ENCODE measurements around the gene ELP1. TPM values are rescaled to one million over a fixed set of nuclear protein-coding genes. Genes with fewer than 3 reads are reported as not detected.
A peak's percentile ranks its signal among the peaks of the same experiment; 100 is the strongest.

ELP1 gene
- total RNA-seq, 1 donor from 2014 or later, result 23.2 TPM

DNA sequence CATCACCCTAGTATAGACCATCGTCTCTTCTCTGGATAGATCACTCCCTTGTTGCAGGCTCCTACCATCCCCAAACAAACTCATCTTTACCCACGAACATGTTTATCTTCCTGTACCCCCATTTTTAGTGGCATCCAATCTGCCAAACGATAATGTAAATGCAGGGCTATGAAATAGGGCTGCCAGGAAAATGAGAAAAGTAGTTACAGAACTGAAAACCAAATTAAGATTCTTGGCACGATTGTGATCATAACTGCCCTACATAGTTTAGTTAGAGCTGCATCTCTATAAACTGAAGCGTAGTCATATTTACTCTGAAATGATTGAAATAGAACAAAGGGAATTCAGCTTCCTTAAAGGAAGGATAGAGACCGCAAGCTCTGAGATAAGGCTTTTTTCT, 26.4 kb upstream of the ELP1 start:
- no peak overlapping the region for H3K4me3 Mint-ChIP-seq (ENCODE audit: unreplicated experiment)
- H3K36me3 Mint-ChIP-seq (ENCODE audit: low read depth, unreplicated experiment), result no peaks in the 10 kb centered on the region
- no peak for TF ChIP-seq CTCF (IDR thresholded peaks at IDR 0.05; ENCODE audit: unreplicated experiment)
- no peaks in the 10 kb centered on the region for H3K9me3 Mint-ChIP-seq (ENCODE audit: unreplicated experiment)
- H3K27ac Mint-ChIP-seq (ENCODE audit: unreplicated experiment), result no peak overlapping the region
- DNase-seq (ENCODE audit: low spot score), result no peak
- H3K4me1 Mint-ChIP-seq (ENCODE audit: unreplicated experiment), result peaks cover 10% of the 10 kb centered on the region
- H3K27me3 Mint-ChIP-seq (ENCODE audit: unreplicated experiment), result no peaks in the 10 kb centered on the region

DNA sequence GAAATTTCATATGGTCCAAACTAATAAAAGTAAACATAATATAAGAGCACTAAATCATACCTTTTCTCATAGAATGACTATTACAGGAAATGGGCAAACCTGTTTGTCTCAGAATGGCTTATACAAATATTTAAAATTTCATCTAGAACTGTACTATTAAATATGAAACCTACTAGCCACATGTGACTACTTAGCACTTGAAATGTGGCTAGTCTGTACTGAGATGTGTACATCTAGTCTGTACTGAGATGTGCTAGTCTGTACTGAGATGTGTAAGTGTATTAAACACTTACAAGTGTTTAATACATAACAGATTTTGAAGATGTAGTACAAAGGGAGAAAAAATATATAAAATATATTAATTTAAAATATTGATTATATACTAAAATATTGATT, 22.7 kb upstream of the ELP1 start:
- Mint-ChIP-seq H3K4me1 (ENCODE audit: unreplicated experiment) (peaks cover 10% of the 10 kb centered on the region), H3K27ac (ENCODE audit: unreplicated experiment) (no peak overlapping the region), H3K36me3 (ENCODE audit: low read depth, unreplicated experiment) (no peaks in the 10 kb centered on the region), H3K9me3 (ENCODE audit: unreplicated experiment) (no peaks in the 10 kb centered on the region), H3K4me3 (ENCODE audit: unreplicated experiment) (no peak overlapping the region), H3K27me3 (ENCODE audit: unreplicated experiment) (no peaks in the 10 kb centered on the region)
- no peak for DNase-seq (ENCODE audit: low spot score)
- no peak for TF ChIP-seq CTCF (IDR thresholded peaks at IDR 0.05; ENCODE audit: unreplicated experiment)

- Mint-ChIP-seq H3K9me3 (ENCODE audit: unreplicated experiment) (no peaks in the 10 kb centered on the region), H3K27ac (ENCODE audit: unreplicated experiment) (no peak overlapping the region), H3K27me3 (ENCODE audit: unreplicated experiment) (peaks cover under 1% of the 10 kb centered on the region), H3K36me3 (ENCODE audit: low read depth, unreplicated experiment) (no peaks in the 10 kb centered on the region), H3K4me3 (ENCODE audit: unreplicated experiment) (no peak overlapping the region), H3K4me1 (ENCODE audit: unreplicated experiment) (peaks cover 8% of the 10 kb centered on the region)
- no peak for DNase-seq (ENCODE audit: low spot score)
- TF ChIP-seq CTCF (IDR thresholded peaks at IDR 0.05; ENCODE audit: unreplicated experiment), result no peak
Measured at GRCh38 chr9:108956022-108956630, 22.2 kb upstream of the ELP1 start.

- peaks cover 1% of the 10 kb centered on the region for H3K27me3 Mint-ChIP-seq (ENCODE audit: unreplicated experiment)
- H3K36me3 Mint-ChIP-seq (ENCODE audit: low read depth, unreplicated experiment), result no peaks in the 10 kb centered on the region
- DNase-seq (ENCODE audit: low spot score), result no peak
- H3K4me3 Mint-ChIP-seq (ENCODE audit: unreplicated experiment), result no peak overlapping the region
- H3K4me1 Mint-ChIP-seq (ENCODE audit: unreplicated experiment), result peaks cover 7% of the 10 kb centered on the region
- peak; percentile 75 for TF ChIP-seq CTCF (IDR thresholded peaks at IDR 0.05; ENCODE audit: unreplicated experiment)
- no peak overlapping the region for H3K27ac Mint-ChIP-seq (ENCODE audit: unreplicated experiment)
- no peaks in the 10 kb centered on the region for H3K9me3 Mint-ChIP-seq (ENCODE audit: unreplicated experiment)
Measured at GRCh38 chr9:108953983-108954574, 20.2 kb upstream of the ELP1 start.

DNA sequence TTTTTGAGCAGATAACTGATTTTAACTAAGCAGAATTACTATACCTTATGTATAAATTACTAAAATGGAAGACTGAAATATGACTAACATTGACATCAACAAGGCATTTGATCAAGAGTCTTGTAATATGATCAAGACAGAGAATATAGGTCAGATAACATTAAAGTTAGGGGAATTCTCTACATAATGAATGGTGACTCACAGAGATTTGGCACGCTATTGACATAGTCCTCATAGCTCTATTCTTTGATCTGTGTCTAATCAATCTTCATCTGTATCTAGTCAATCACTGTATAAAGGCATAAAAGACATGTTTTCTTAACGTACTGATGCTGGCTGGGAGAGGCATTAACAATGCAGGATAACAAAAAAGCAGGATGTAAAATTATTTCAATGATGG, 17.7 kb upstream of the ELP1 start:
- Mint-ChIP-seq H3K27me3 (ENCODE audit: unreplicated experiment) (peaks cover 1% of the 10 kb centered on the region), H3K36me3 (ENCODE audit: low read depth, unreplicated experiment) (no peaks in the 10 kb centered on the region)
- no peak for TF ChIP-seq CTCF (IDR thresholded peaks at IDR 0.05; ENCODE audit: unreplicated experiment)

More for the DNA sequence above, 17.7 kb upstream of the ELP1 start:
- DNase-seq (ENCODE audit: low spot score), result no peak
- Mint-ChIP-seq H3K4me3 (ENCODE audit: unreplicated experiment) (no peak overlapping the region), H3K4me1 (ENCODE audit: unreplicated experiment) (peaks cover 7% of the 10 kb centered on the region), H3K27ac (ENCODE audit: unreplicated experiment) (no peak overlapping the region), H3K9me3 (ENCODE audit: unreplicated experiment) (no peaks in the 10 kb centered on the region)
